WTC11 (cell line): ENCODE measurements around the gene RTP2. TPM values are rescaled to one million over a fixed set of nuclear protein-coding genes. Genes with fewer than 3 reads are reported as not detected.

Experiments
- ATAC-seq: fragments of 200-7000 bp; cut with Tn5 transposase; 2 replicates; pipeline ENCODE4 v1.10.0; 2021; ENCODE audit warnings: mild to moderate bottlenecking, moderate library complexity
- Bru-seq: library from RNA; stranded (reverse); fragments of 400-500 nt; gene quantifications from one replicate; lab custom pipeline; 2021; lab: Mats Ljungman, UMichigan
- CTCF ChIA-PET: fragments of 300-600 bp; sonication (Branson Sonifier 250); formaldehyde crosslinking; loops from one replicate; lab custom pipeline; 2021; ENCODE audit warnings: antibody characterized with exemption; lab: Charles Lee
- POLR2A ChIA-PET: fragments of 350-600 bp; sonication (Branson Sonifier 250); formaldehyde crosslinking; loops from one replicate; lab custom pipeline; 2021; ENCODE audit warnings: antibody characterized with exemption; lab: Charles Lee
- DNase-seq: peaks from one replicate; pipeline ENCODE4 v3.0.0; 2021; ENCODE audit warnings: low spot score
- H3K27ac Mint-ChIP-seq: 2 replicates; pipeline ENCODE4 v1.8.0; 2021; ENCODE audit warnings: mixed read lengths
- H3K27me3 Mint-ChIP-seq: 2 replicates; pipeline ENCODE4 v1.8.0; 2021; ENCODE audit warnings: low read depth, mild to moderate bottlenecking, moderate library complexity, mixed read lengths
- H3K36me3 Mint-ChIP-seq: 2 replicates; pipeline ENCODE4 v1.8.0; 2021; ENCODE audit warnings: mixed read lengths
- H3K4me1 Mint-ChIP-seq: 2 replicates; pipeline ENCODE4 v1.8.0; 2022; ENCODE audit warnings: mixed read lengths
- H3K4me3 Mint-ChIP-seq: 2 replicates; pipeline ENCODE4 v1.8.0; 2021; ENCODE audit warnings: mild to moderate bottlenecking, moderate library complexity, mixed read lengths
- H3K9me3 Mint-ChIP-seq: 2 replicates; pipeline ENCODE4 v1.8.0; 2021; ENCODE audit warnings: mixed read lengths
- AR ChIP-seq: fragments of 250-450 bp; sonication (Bioruptor Pico); IDR thresholded peaks from 2 replicates; pipeline ENCODE4 v1.9.0; 2021; ENCODE audit warnings: mild to moderate bottlenecking
- ARID4B ChIP-seq: sonication (generic); formaldehyde crosslinking; IDR thresholded peaks from 2 replicates; pipeline ENCODE4 v1.8.0; 2023; ENCODE audit warnings: missing genetic modification reagents, mild to moderate bottlenecking, borderline replicate concordance
- ATF3 ChIP-seq: sonication (generic); formaldehyde crosslinking; conservative IDR thresholded peaks from 2 replicates; pipeline ENCODE4 v1.8.1; 2022; ENCODE audit warnings: mild to moderate bottlenecking, missing genetic modification reagents
- ELF4 ChIP-seq: sonication (generic); formaldehyde crosslinking; IDR thresholded peaks from 2 replicates; pipeline ENCODE4 v1.8.1; 2022; ENCODE audit warnings: low read depth, mild to moderate bottlenecking, moderate library complexity, missing genetic modification reagents
- GTF2I ChIP-seq: fragments of 250-450 bp; sonication (Bioruptor Pico); conservative IDR thresholded peaks from 2 replicates; pipeline ENCODE4 v1.4.0; 2021; ENCODE audit warnings: mild to moderate bottlenecking
- MAX ChIP-seq: sonication (generic); formaldehyde crosslinking; IDR thresholded peaks from 2 replicates; pipeline ENCODE4 v1.8.0; 2022; ENCODE audit warnings: mild to moderate bottlenecking, missing genetic modification reagents
- NR1H2 ChIP-seq: sonication (generic); formaldehyde crosslinking; IDR thresholded peaks from 2 replicates; pipeline ENCODE4 v1.9.0; 2021; ENCODE audit warnings: mild to moderate bottlenecking, moderate library complexity, missing genetic modification reagents
- PRDM15 ChIP-seq: sonication (generic); formaldehyde crosslinking; IDR thresholded peaks from 2 replicates; pipeline ENCODE4 v1.8.0; 2022; ENCODE audit warnings: missing genetic modification reagents
- SP1 ChIP-seq: sonication (generic); formaldehyde crosslinking; conservative IDR thresholded peaks from 2 replicates; pipeline ENCODE4 v1.8.1; 2022; ENCODE audit warnings: missing genetic modification reagents
- ZNF425 ChIP-seq: fragments of 250-450 bp; sonication (Bioruptor Pico); conservative IDR thresholded peaks from 2 replicates; pipeline ENCODE4 v1.9.0; 2021; ENCODE audit warnings: mild to moderate bottlenecking
- long read RNA-seq, 3 experiments: library from RNA in 1 of 3; library from capped mRNA in 1 of 3; library from polyadenylated mRNA in 1 of 3; unstranded in 2 of 3; stranded (forward) in 1 of 3; transcript quantifications; one replicate each; pipeline ENCODE4 v2.0.0, GENCODE V29; 2021
- total RNA-seq: library from RNA; stranded (reverse); gene quantifications from 3 replicates; pipeline ENCODE4 v1.2.3, GENCODE V29; 2021

Gene RTP2
- total RNA-seq: not detected in 3 replicates
- Bru-seq, nascent RNA: not detected
- long read RNA-seq, experiment 1: 0 reads
- long read RNA-seq, experiment 2: 0 reads
- long read RNA-seq, experiment 3: 0 reads

- TF ChIP-seq GTF2I (CRISPR knock-in tag): no peak
- TF ChIP-seq ELF4 (CRISPR knock-in tag): no peak
- TF ChIP-seq NR1H2 (CRISPR knock-in tag): no peak
- TF ChIP-seq PRDM15: no peak
- no peak for TF ChIP-seq ARID4B (CRISPR knock-in tag)
- TF ChIP-seq SP1 (CRISPR knock-in tag): no peak
- no peak for TF ChIP-seq AR (CRISPR knock-in tag)
- no peak for TF ChIP-seq ATF3
- TF ChIP-seq ZNF425: no peak
- no peak for TF ChIP-seq MAX (CRISPR knock-in tag)
- Mint-ChIP-seq H3K4me3 (no peak within 1 kb of the TSS), H3K27me3 (no peaks in the 10 kb centered on the region), H3K36me3 (no peaks in the 10 kb centered on the region), H3K27ac (no peak within 1 kb of the TSS), H3K9me3 (no peaks in the 10 kb centered on the region), H3K4me1 (no peaks in the 10 kb centered on the region)
- DNase-seq: no peak
- no peak for ATAC-seq
- ChIA-PET POLR2A (no interaction called here), CTCF (interaction anchor here (1.1 to 2.8 kb wide), 5 partner anchors 10 to 482 kb away, joined by 3 to 11 read pairs (median 6); no protein-coding TSS in a partner anchor)
These were observed at the start of gene RTP2 for GRCh38 chr3:187702507-187703033. TSS of gene RTP2 (minus strand) at chr3:187702557. CDS start at chr3:187702128, 429 bp downstream.
